OCI-LY3 (cell line): ENCODE results near the gene LAMB4.
A peak's percentile ranks its signal among the peaks of the same experiment; 100 is the strongest.

Experiments
- H2AFZ ChIP-seq: fragments of 200-600, 300-600 bp; shearing (Covaris generic); 2 replicates; pipeline ENCODE4 v1.6.0; 2014; ENCODE audit warnings: antibody characterized with exemption, low read depth, low read length
- H3K27ac ChIP-seq: fragments of 200-600, 300-600 bp; sonication (generic); 2 replicates; pipeline ENCODE4 v1.5.1; 2014; ENCODE audit warnings: mild to moderate bottlenecking, low read length, moderate library complexity, mixed read lengths
- H3K27me3 ChIP-seq: fragments of 200-600, 300-600 bp; sonication (generic); 2 replicates; pipeline ENCODE4 v1.6.1; 2014; ENCODE audit warnings: low read depth, low read length, mixed read lengths
- H3K36me3 ChIP-seq: fragments of 200-600, 300-600 bp; sonication (generic); replicated peaks from 2 replicates; pipeline ENCODE3; 2014; ENCODE audit warnings: low read depth, low read length, mixed read lengths
- H3K4me1 ChIP-seq: fragments of 300-600, 200-600 bp; sonication (generic); 2 replicates; pipeline ENCODE4 v1.6.1; 2014; ENCODE audit warnings: low read length, mixed read lengths
- H3K4me2 ChIP-seq: fragments of 200-600, 300-600 bp; sonication (generic); 2 replicates; pipeline ENCODE4 v1.6.1; 2014; ENCODE audit warnings: low read length, mixed read lengths
- H3K4me3 ChIP-seq: fragments of 300-600, 200-600 bp; sonication (generic); 2 replicates; pipeline ENCODE4 v1.5.1; 2014; ENCODE audit warnings: antibody characterized with exemption, mild to moderate bottlenecking, low read length, moderate library complexity
- H3K79me2 ChIP-seq: fragments of 300-600, 200-600 bp; shearing (Covaris generic); 2 replicates; pipeline ENCODE4 v1.6.1; 2014; ENCODE audit warnings: mild to moderate bottlenecking, low read length, mixed read lengths
- H3K9ac ChIP-seq: fragments of 300-600, 200-600 bp; shearing (Covaris generic); 2 replicates; pipeline ENCODE4 v1.6.0; 2014; ENCODE audit warnings: mild to moderate bottlenecking, low read length, moderate library complexity
- H3K9me3 ChIP-seq: fragments of 200-600, 300-600 bp; shearing (Covaris generic); 2 replicates; pipeline ENCODE4 v1.6.1; 2014; ENCODE audit warnings: low read length, mixed read lengths; ENCODE audit not compliant: insufficient read depth
- H4K20me1 ChIP-seq: fragments of 200-600, 300-600 bp; sonication (generic); 2 replicates; pipeline ENCODE4 v1.6.1; 2016; ENCODE audit warnings: low read length, mixed read lengths; ENCODE audit not compliant: insufficient read depth
- EZH2phosphoT487 ChIP-seq: fragments of 200-600 bp; shearing (Covaris generic); IDR thresholded peaks from 2 replicates; pipeline ENCODE4 v1.6.1; 2018; ENCODE audit warnings: antibody characterized with exemption, mixed run types, low read depth
- TF ChIP-seq, protein P1 (sequence below): fragments of 200-600, 300-600 bp; sonication (generic); IDR thresholded peaks from 2 replicates; pipeline ENCODE4 v1.5.1; 2014; ENCODE audit warnings: antibody characterized with exemption, low read length, low read depth

Gene LAMB4, protein sequence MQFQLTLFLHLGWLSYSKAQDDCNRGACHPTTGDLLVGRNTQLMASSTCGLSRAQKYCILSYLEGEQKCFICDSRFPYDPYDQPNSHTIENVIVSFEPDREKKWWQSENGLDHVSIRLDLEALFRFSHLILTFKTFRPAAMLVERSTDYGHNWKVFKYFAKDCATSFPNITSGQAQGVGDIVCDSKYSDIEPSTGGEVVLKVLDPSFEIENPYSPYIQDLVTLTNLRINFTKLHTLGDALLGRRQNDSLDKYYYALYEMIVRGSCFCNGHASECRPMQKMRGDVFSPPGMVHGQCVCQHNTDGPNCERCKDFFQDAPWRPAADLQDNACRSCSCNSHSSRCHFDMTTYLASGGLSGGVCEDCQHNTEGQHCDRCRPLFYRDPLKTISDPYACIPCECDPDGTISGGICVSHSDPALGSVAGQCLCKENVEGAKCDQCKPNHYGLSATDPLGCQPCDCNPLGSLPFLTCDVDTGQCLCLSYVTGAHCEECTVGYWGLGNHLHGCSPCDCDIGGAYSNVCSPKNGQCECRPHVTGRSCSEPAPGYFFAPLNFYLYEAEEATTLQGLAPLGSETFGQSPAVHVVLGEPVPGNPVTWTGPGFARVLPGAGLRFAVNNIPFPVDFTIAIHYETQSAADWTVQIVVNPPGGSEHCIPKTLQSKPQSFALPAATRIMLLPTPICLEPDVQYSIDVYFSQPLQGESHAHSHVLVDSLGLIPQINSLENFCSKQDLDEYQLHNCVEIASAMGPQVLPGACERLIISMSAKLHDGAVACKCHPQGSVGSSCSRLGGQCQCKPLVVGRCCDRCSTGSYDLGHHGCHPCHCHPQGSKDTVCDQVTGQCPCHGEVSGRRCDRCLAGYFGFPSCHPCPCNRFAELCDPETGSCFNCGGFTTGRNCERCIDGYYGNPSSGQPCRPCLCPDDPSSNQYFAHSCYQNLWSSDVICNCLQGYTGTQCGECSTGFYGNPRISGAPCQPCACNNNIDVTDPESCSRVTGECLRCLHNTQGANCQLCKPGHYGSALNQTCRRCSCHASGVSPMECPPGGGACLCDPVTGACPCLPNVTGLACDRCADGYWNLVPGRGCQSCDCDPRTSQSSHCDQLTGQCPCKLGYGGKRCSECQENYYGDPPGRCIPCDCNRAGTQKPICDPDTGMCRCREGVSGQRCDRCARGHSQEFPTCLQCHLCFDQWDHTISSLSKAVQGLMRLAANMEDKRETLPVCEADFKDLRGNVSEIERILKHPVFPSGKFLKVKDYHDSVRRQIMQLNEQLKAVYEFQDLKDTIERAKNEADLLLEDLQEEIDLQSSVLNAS (N-terminal part only)

DNA sequence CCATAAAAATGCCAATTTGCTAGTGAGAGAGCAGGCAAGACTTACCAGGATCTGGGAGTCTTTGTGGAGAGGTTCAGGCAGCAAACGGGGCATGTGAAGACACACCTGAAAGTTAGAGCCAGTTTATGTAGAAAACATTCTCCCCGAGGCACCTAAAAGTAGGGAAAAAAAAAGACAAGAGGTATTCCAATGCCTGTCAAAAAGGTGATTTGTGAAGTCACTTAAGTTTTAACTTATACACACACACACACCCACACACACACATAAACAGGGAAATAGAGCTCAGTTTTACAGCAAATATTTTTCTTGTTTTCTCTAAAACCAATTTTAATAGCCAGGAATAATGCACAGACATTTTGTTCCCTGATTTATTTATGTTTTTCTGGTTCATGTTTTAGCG, at the start of gene LAMB4:
Gene LAMB4 (minus strand): TSS at position 101 of the 400 bp plus-strand sequence. CDS start 7,197 bp downstream, outside the sequence.
- Histone ChIP-seq H3K27me3 (no peaks in the 10 kb centered on the region), H3K9ac (no peak within 1 kb of the TSS), H3K36me3 (no peaks in the 10 kb centered on the region), H3K27ac (no peak within 1 kb of the TSS), H4K20me1 (no peaks in the 10 kb centered on the region), H3K4me2 (no peak within 1 kb of the TSS), H3K79me2 (no peaks in the 10 kb centered on the region), H3K4me1 (peaks cover 6% of the 10 kb centered on the region), H3K4me3 (no peak within 1 kb of the TSS), H3K9me3 (no peaks in the 10 kb centered on the region), H2AFZ (no peak within 1 kb of the TSS)
- TF ChIP-seq EZH2phosphoT487 = no peak
- TF ChIP-seq, protein P1, sequence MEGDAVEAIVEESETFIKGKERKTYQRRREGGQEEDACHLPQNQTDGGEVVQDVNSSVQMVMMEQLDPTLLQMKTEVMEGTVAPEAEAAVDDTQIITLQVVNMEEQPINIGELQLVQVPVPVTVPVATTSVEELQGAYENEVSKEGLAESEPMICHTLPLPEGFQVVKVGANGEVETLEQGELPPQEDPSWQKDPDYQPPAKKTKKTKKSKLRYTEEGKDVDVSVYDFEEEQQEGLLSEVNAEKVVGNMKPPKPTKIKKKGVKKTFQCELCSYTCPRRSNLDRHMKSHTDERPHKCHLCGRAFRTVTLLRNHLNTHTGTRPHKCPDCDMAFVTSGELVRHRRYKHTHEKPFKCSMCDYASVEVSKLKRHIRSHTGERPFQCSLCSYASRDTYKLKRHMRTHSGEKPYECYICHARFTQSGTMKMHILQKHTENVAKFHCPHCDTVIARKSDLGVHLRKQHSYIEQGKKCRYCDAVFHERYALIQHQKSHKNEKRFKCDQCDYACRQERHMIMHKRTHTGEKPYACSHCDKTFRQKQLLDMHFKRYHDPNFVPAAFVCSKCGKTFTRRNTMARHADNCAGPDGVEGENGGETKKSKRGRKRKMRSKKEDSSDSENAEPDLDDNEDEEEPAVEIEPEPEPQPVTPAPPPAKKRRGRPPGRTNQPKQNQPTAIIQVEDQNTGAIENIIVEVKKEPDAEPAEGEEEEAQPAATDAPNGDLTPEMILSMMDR = no peak

DNA sequence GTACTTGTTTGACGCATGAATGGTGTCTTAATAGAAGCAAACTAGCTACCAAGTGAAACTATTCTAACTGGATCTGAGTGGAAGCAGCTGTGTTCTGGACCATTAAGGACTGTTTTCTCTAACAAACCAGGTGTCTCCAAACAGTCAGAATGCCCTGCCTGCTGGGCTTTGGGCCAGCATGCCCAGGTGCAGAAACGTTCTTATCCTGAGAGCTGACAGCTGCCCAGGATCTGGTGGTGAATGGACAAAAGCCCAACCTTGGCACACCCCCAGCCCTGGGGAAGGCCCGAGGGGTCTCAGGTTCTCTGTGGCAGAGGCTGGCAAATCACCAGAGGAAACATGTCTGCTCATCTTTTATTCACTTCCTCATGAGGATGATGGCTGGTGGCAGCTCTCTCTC, 48.2 kb upstream of the LAMB4 start:
- Histone ChIP-seq H3K36me3 (peaks cover 47% of the 10 kb centered on the region), H3K79me2 (no peaks in the 10 kb centered on the region), H3K9ac (no peak overlapping the region), H3K9me3 (no peaks in the 10 kb centered on the region), H3K4me1 (peaks cover 15% of the 10 kb centered on the region), H3K27me3 (no peaks in the 10 kb centered on the region), H4K20me1 (no peaks in the 10 kb centered on the region), H3K4me2 (0 out of 2 replicates have a peak overlapping the region, but pooled peaks have one; percentile 11), H3K4me3 (no peak overlapping the region), H3K27ac (peak overlapping the region; percentile 53), H2AFZ (no peak overlapping the region)
- TF ChIP-seq, protein P1 = no peak
- TF ChIP-seq EZH2phosphoT487 = no peak

DNA sequence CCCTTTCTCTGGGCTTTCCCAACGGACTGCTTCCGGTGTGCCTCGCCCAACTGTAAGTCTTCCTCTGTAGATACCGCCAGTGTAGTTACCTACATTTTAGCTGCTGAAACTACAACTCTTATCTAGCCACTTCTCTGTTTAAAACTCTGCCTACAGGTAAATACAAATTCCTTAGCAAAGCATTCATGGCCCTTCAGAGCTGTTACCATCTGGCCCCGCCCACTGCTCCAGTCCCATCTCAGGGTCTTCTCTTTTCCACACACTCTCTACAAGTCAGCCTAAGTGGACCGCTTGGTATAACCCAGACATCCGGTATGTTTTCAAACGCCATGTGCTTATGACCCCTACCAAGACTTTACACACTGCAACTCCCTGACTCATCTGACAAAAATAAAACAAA, 41.0 kb upstream of the LAMB4 start:
- Histone ChIP-seq H3K4me1 (no peaks in the 10 kb centered on the region), H3K27ac (no peak overlapping the region), H3K36me3 (peaks cover 18% of the 10 kb centered on the region), H3K79me2 (no peaks in the 10 kb centered on the region), H3K9me3 (no peaks in the 10 kb centered on the region), H3K27me3 (no peaks in the 10 kb centered on the region), H3K4me3 (no peak overlapping the region), H3K9ac (no peak overlapping the region), H3K4me2 (no peak overlapping the region), H2AFZ (no peak overlapping the region), H4K20me1 (no peaks in the 10 kb centered on the region)
- TF ChIP-seq, protein P1 = no peak
- no peak for TF ChIP-seq EZH2phosphoT487
